GM06990 (cell line): Measurements from ENCODE around the gene CORO2B.

Experiments
- DNase-seq: peaks from one replicate; pipeline ENCODE4 v3.0.0-alpha.2; 2011; ENCODE audit not compliant: insufficient read length; ENCODE audit errors: extremely low read depth
- H3K27me3 ChIP-seq: replicated peaks from 2 replicates; pipeline ENCODE4 v1.6.0; 2011; ENCODE audit warnings: low read length; ENCODE audit not compliant: control insufficient read depth, insufficient read depth
- H3K36me3 ChIP-seq: 2 replicates; pipeline ENCODE4 v1.5.1; 2011; ENCODE audit warnings: low read length; ENCODE audit not compliant: control insufficient read depth, insufficient read depth
- H3K4me3 ChIP-seq: replicated peaks from 2 replicates; pipeline ENCODE4 v1.5.1; 2011; ENCODE audit warnings: low read depth, mild to moderate bottlenecking, control low read depth, low read length
- TF ChIP-seq, protein P1 (sequence below): IDR thresholded peaks from 2 replicates; pipeline ENCODE4 v1.5.1; 2011; ENCODE audit warnings: low read length, control low read depth, mild to moderate bottlenecking, inconsistent platforms; ENCODE audit not compliant: insufficient read depth, poor library complexity, severe bottlenecking

Gene CORO2B

DNA sequence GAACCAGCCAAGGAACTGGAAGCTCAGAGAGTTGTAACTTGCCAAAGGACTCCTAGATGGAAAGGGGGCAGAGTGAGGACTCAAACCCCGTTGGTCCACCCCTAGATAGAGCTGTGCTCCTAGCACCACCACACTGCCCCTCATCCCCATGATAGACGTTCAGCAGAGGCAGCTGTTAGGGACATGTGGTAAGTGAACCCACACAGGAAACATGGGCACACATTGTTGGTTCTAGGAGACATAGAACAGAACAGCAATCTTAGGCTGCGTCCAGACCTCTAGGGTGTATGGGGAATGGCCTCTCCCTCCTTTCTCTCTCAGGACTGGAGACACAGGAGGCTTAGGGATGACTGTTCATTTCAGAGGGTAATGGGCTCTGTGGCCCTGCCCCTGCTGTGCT lies 139.2 kb downstream of the CORO2B start:
- Histone ChIP-seq H3K27me3 (no peaks in the 10 kb centered on the region; the same call in 1 of the 2 replicates), H3K36me3 (no peaks in the 10 kb centered on the region), H3K4me3 (no peak overlapping the region)
- DNase-seq, result no peak
- TF ChIP-seq, protein P1, sequence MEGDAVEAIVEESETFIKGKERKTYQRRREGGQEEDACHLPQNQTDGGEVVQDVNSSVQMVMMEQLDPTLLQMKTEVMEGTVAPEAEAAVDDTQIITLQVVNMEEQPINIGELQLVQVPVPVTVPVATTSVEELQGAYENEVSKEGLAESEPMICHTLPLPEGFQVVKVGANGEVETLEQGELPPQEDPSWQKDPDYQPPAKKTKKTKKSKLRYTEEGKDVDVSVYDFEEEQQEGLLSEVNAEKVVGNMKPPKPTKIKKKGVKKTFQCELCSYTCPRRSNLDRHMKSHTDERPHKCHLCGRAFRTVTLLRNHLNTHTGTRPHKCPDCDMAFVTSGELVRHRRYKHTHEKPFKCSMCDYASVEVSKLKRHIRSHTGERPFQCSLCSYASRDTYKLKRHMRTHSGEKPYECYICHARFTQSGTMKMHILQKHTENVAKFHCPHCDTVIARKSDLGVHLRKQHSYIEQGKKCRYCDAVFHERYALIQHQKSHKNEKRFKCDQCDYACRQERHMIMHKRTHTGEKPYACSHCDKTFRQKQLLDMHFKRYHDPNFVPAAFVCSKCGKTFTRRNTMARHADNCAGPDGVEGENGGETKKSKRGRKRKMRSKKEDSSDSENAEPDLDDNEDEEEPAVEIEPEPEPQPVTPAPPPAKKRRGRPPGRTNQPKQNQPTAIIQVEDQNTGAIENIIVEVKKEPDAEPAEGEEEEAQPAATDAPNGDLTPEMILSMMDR, result no peak

DNA sequence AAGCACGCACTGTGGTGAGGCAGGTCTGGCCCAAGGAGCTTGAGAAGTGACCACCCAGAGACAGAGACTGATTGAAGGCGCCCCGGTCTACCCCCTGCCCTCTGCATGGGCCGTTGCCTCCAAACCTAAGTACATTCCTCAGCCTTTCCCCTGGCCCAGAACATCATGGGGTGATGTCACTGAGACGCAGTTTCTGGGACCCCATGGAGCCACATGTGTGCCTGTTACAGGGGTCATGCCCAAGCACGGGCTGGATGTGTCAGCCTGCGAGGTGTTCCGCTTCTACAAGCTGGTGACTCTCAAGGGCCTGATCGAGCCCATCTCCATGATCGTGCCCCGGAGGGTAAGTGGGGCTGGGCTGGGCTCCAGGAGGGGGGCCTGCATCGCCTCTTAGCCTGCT lies 139.7 kb downstream of the CORO2B start:
- Histone ChIP-seq H3K4me3 (no peak overlapping the region), H3K27me3 (no peaks in the 10 kb centered on the region; the same call in 1 of the 2 replicates), H3K36me3 (no peaks in the 10 kb centered on the region)
- DNase-seq, result no peak
- TF ChIP-seq, protein P1, result no peak

GRCh38 chr15:68719051-68719450 lies 140.3 kb downstream of the CORO2B start:
- no peak overlapping the region for H3K4me3 ChIP-seq
- no peaks in the 10 kb centered on the region; the same call in 1 of the 2 replicates for H3K27me3 ChIP-seq
- TF ChIP-seq, protein P1, result no peak
- no peak for DNase-seq
- no peaks in the 10 kb centered on the region for H3K36me3 ChIP-seq

- no peak overlapping the region for H3K4me3 ChIP-seq
- H3K27me3 ChIP-seq, result no peaks in the 10 kb centered on the region; the same call in 1 of the 2 replicates
- no peak for DNase-seq
- TF ChIP-seq, protein P1, result no peak
- no peaks in the 10 kb centered on the region for H3K36me3 ChIP-seq
Observed at GRCh38 chr15:68719672-68720071, 140.9 kb downstream of the CORO2B start.

DNA sequence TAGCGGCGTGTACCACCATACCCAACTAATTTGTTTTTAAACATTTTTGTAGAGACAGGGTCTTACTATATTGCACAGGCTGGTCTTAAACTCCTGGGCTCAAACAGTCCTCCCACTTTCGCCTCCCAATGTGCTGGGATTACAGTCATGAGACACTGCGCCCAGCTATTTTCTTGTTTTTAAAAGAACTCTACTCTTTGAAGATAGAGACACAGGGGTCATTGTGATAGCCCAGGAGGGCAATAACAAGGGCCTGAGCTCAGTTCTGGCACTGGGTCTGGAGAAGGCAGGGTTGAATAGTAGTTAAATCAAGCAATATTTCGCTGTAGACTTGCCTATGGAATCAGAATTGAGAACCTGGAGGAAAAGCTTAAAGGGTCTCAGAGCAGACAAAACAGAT lies 143.1 kb downstream of the CORO2B start:
- no peaks in the 10 kb centered on the region for H3K36me3 ChIP-seq
- peaks cover under 1% of the 10 kb centered on the region; the same call in 1 of the 2 replicates for H3K27me3 ChIP-seq
- TF ChIP-seq, protein P1, result no peak
- H3K4me3 ChIP-seq, result no peak overlapping the region
- no peak for DNase-seq

- no peak for DNase-seq
- H3K27me3 ChIP-seq, result peaks cover 2% of the 10 kb centered on the region; the same call in 1 of the 2 replicates
- TF ChIP-seq, protein P1, result no peak
- H3K4me3 ChIP-seq, result no peak overlapping the region
- no peaks in the 10 kb centered on the region for H3K36me3 ChIP-seq
Observed at GRCh38 chr15:68725736-68726135, 146.9 kb downstream of the CORO2B start.
